Pulmonary artery endothelial cell (primary cell): ENCODE data around the gene TMEM171. TPM values are rescaled to one million over a fixed set of nuclear protein-coding genes. Genes with fewer than 3 reads are reported as not detected.

ENCODE experiments used
- DNase-seq: peaks from one replicate; pipeline ENCODE4 v3.0.0-alpha.2; 2011; ENCODE audit warnings: low read depth, low spot score
- total RNA-seq: library from RNA; depleted of rRNA; stranded (reverse); fragments of >200 nt; gene quantifications from 2 replicates; pipeline ENCODE4 v1.2.3, GENCODE V29; 2014

The TMEM171 gene
- 12.0 and 15.4 TPM in 2 replicates for total RNA-seq

- no peak for DNase-seq
Measured at GRCh38 chr5:73120222-73121118, at the start of gene TMEM171. TMEM171 (plus strand) TSS chr5:73120575; CDS start chr5:73123374, 2,799 bp downstream.

- no peak for DNase-seq
Measured at GRCh38 chr5:73081093-73081492, 39.3 kb upstream of the TMEM171 start.

GRCh38 chr5:73088026-73088425, 32.3 kb upstream of the TMEM171 start:
- no peak for DNase-seq

- DNase-seq = no peak
Measured at GRCh38 chr5:73093943-73094342, 26.4 kb upstream of the TMEM171 start.

GRCh38 chr5:73094415-73094814, 26.0 kb upstream of the TMEM171 start:
- DNase-seq = no peak

GRCh38 chr5:73095564-73096238, 24.7 kb upstream of the TMEM171 start:
- DNase-seq = no peak

- no peak for DNase-seq
Measured at GRCh38 chr5:73096239-73096575, 24.2 kb upstream of the TMEM171 start.

GRCh38 chr5:73097740-73098139, 22.6 kb upstream of the TMEM171 start:
- DNase-seq = no peak

GRCh38 chr5:73100109-73100508, 20.3 kb upstream of the TMEM171 start:
- DNase-seq = no peak

- DNase-seq = no peak
Measured at GRCh38 chr5:73103870-73104299, 16.5 kb upstream of the TMEM171 start.

GRCh38 chr5:73104326-73104725, 16.0 kb upstream of the TMEM171 start:
- DNase-seq = no peak

GRCh38 chr5:73106335-73106734, 14.0 kb upstream of the TMEM171 start:
- DNase-seq = no peak

- DNase-seq = no peak
Measured at GRCh38 chr5:73110190-73110589, 10.2 kb upstream of the TMEM171 start.

GRCh38 chr5:73111536-73111935, 8.8 kb upstream of the TMEM171 start:
- DNase-seq = no peak

GRCh38 chr5:73112359-73112758, 8.0 kb upstream of the TMEM171 start:
- DNase-seq = no peak

GRCh38 chr5:73114044-73114688, 6.2 kb upstream of the TMEM171 start:
- no peak for DNase-seq

GRCh38 chr5:73115399-73116051, 4.8 kb upstream of the TMEM171 start:
- no peak for DNase-seq

- DNase-seq = no peak
Measured at GRCh38 chr5:73116506-73116905, 3.9 kb upstream of the TMEM171 start.

- DNase-seq = no peak
Measured at GRCh38 chr5:73117088-73117740, 3.2 kb upstream of the TMEM171 start.

- DNase-seq = no peak
Measured at GRCh38 chr5:73118391-73118973, 1.9 kb upstream of the TMEM171 start.
